A549 treated with GW870086 at 1 μM for 4 hours (cell line): ENCODE measurements around the gene CCZ1B. TPM values are rescaled to one million over a fixed set of nuclear protein-coding genes. Genes with fewer than 3 reads are reported as not detected.

Experiments used
- total RNA-seq: library from RNA; stranded (reverse); fragments of 200-300 nt; extraction: Qiagen RNA extraction; gene quantifications from 5 replicates; pipeline ENCODE4 v1.2.3, GENCODE V29; 2022; ENCODE audit warnings: low read depth

The CCZ1B gene
- 20.9 to 30.5 TPM (median 25.1 TPM) in 5 replicates for total RNA-seq

GRCh38 chr7:6826151-6826550 lies at the start of gene CCZ1B:
CCZ1B (minus strand) TSS chr7:6826275; CDS start chr7:6826197, 78 bp downstream.

GRCh38 chr7:6753964-6754363 lies 72.1 kb downstream of the CCZ1B start, which contains the start of gene RSPH10B2:
RSPH10B2 (plus strand) TSS chr7:6754103; CDS start chr7:6757678, 3,575 bp downstream.

Other genes with a start within 250 kb of the CCZ1B start
- gene ZDHHC4, start 248.8 kb downstream of the CCZ1B start, total RNA-seq, result 44.4 to 51.8 TPM (median 49.7 TPM) in 5 replicates
- 19.0 to 28.8 TPM (median 24.4 TPM) in 5 replicates for gene INTS15, start 236.3 kb downstream of the CCZ1B start, total RNA-seq
- gene ZNF853, start 210.7 kb downstream of the CCZ1B start, total RNA-seq, result 1.7 to 2.9 TPM (median 2.5 TPM) in 5 replicates
- gene ZNF316, start 189.0 kb downstream of the CCZ1B start, total RNA-seq, result 8.8 to 14.3 TPM (median 13.4 TPM) in 5 replicates
- 9.6 to 13.7 TPM (median 11.5 TPM) in 5 replicates for gene ZNF12, start 119.3 kb downstream of the CCZ1B start, total RNA-seq
- gene RSPH10B2, start 72.2 kb downstream of the CCZ1B start, total RNA-seq, result 0.06 to 0.09 TPM (median 0.06 TPM) in 3 of 5 replicates, not detected in the others